HG03135 (cell line): ENCODE results near the gene AFDN.

Experiments
- ATAC-seq: cut with Tn5 transposase; IDR thresholded peaks from one replicate; pipeline ENCODE4 v1.9.1; 2021; ENCODE audit warnings: mild to moderate bottlenecking, moderate library complexity; ENCODE audit not compliant: unreplicated experiment

Gene AFDN

DNA sequence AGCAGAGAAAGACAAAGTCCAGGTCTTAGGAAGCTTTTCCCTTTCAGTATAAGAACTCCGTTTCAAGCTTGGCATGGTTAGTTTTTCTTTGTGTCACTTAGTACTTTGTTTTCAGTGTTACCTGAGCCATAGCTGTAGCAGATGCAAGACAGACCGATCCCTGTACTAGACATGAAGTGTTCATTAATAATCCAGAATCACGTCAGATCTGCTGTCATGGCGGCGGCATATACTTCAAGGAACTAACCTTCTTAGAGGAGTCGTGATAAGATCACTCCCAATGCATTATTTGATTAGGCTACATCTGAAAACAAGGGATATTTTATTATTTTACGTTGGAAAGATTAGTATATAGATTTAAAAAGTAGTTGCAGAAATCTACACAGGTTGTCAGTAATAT lies 83.9 kb downstream of the AFDN start:
- no peak for ATAC-seq

GRCh38 chr6:167912494-167912893 lies 85.8 kb downstream of the AFDN start:
- no peak for ATAC-seq

GRCh38 chr6:167913699-167914098 lies 87.0 kb downstream of the AFDN start:
- ATAC-seq = no peak

DNA sequence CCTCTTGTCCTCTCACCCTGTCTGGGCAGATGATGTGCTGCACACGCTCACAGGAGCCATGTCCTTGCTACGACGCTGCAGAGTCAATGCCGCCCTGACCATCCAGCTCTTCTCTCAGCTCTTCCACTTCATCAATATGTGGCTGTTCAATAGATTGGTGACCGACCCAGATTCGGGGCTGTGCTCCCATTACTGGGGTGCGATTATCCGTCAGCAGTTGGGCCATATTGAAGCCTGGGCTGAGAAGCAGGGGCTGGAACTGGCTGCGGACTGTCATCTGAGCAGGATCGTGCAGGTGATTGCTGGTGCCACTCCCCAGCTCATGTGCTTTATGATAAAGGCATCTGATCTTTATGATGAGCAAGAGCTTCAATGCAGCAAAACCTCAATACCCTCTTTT lies 88.4 kb downstream of the AFDN start:
- ATAC-seq = no peak

- no peak for ATAC-seq
Measured at GRCh38 chr6:167917551-167918154, 90.9 kb downstream of the AFDN start.

GRCh38 chr6:167918548-167919278 lies 92.0 kb downstream of the AFDN start:
- ATAC-seq = no peak

GRCh38 chr6:167919349-167919748 lies 92.6 kb downstream of the AFDN start:
- no peak for ATAC-seq

- no peak for ATAC-seq
Measured at GRCh38 chr6:167920165-167920564, 93.5 kb downstream of the AFDN start.

- no peak for ATAC-seq
Measured at GRCh38 chr6:167921831-167922230, 95.1 kb downstream of the AFDN start.

GRCh38 chr6:167925026-167925425 lies 98.3 kb downstream of the AFDN start:
- no peak for ATAC-seq

DNA sequence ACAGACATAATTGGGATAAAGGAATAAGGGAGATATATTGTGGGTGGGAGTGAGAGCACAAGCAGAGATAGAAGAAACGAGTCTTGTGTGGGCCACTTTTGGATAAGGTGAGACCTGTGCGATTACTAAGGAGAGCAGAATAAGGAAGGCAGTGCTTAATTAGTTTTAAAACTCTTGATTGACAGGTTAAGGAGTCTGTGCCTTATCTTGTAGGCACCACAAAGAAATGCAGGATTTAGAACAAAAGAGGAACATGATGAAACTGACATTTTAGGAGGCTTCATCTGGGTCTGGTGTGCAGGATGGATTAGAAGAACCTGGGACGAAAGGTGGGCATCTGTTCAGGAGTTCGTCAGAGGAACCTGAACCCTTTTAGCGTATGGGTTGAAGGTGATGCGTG lies 100.5 kb downstream of the AFDN start:
- no peak for ATAC-seq

GRCh38 chr6:167928111-167928510 lies 101.4 kb downstream of the AFDN start:
- no peak for ATAC-seq

- no peak for ATAC-seq
Measured at GRCh38 chr6:167930295-167930694, 103.6 kb downstream of the AFDN start.

GRCh38 chr6:167932468-167933276 lies 106.0 kb downstream of the AFDN start:
- ATAC-seq = no peak

DNA sequence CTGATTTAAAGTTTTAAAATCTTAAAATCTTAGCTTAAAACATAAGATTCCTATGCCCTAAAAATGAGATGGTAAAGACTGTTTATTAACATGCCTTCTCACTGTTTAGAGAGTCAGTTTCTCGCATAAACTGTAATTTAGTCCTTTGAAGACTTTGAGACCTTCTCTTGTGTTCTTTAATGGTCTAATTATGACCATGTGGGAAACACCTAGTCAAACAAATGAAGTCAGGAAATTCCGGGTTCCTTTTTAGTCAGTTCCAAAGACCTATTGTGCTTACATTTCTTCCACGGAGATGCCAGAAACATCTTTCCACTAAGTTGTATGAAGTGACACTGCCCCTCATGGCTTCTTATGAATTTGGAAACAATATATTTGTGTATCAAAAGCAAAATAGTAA lies 106.6 kb downstream of the AFDN start:
- ATAC-seq = no peak

DNA sequence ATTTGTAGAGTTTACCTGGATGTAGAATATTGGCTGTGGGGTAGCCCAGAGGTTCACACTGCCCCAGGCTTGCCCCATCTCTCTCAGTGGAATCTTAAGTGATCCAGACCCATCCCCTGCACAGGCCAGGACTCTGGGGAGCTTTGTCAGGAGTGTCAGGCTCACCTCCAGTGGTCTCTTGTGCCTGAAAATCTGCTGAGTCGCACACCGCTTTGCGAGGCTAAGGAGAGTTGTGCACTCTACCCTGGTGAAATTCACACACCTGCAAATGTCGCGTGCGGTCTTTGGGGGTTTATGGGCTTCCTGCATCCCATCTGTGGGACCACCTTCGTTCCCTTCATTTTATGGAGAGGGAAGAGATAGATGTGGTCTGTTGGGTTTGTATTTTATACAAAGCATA lies 107.1 kb downstream of the AFDN start:
- no peak for ATAC-seq

- ATAC-seq = no peak
Measured at GRCh38 chr6:167934426-167934864, 107.7 kb downstream of the AFDN start.

GRCh38 chr6:167936051-167936450 lies 109.3 kb downstream of the AFDN start:
- no peak for ATAC-seq

DNA sequence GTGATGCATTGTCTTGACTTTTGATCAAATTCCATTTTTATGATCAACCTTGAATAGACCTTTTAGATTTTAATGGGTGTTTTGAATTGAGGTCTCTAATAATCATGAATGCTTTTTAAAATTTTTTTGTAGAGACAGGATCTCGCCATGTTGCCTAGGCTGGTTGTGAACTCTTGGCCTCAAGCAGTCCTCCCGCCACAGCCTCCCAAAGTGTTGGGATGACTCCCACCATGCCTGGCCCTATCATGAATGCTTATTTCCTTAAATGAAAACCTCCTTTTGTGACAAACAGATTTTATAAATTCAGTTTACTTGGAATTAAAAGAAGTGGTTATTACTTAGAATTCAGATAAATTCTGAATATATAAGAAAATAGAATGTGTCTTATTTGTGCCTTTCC lies 110.6 kb downstream of the AFDN start:
- no peak for ATAC-seq

DNA sequence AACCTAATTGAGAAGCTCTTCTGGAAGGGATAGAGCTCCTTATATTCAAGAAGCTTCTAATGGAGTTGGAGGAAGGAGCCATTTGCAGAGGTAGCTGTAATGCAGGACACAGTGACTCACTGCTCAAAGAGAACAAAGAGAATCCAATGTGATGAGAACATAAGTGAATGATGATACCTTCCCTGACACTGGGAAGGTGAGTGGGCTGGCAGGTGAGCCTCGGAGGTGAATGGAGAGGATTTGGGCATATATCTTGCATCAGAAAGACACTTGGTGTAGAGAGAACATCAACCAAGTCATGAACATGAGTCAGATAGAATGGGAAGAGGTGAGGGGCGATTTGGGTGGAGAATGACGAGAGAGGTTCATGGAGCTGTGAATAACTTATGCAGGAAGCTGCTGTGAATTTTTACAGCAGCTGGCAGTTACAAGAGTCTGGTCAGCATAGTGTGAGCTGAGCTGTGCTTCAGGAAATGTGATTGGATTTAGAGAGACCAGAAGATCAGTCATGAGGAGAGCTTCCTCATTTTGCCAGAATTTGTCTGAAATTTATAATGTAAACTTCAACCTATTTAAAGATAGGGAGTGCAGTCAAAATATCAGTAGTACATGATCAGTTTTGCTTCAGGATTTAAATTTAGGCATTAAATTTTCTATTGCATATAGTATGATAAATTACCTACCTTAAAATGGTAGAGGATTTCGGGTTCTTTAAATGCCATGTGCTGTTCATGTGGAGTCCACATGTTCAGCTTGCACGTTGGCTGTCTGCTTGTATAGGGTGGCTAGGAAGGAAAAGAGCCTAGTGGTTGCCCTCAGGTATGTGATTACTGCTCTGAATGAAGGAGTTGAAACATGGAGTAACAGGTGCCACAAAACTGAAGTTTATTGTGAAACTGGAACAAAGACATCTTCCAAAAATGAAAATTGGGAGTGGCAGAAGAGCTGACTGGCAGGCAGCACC lies 111.5 kb downstream of the AFDN start:
- no peak for ATAC-seq

- ATAC-seq = no peak
Measured at GRCh38 chr6:167941822-167942221, 115.1 kb downstream of the AFDN start.
